NCI-H774 (cell line): ENCODE measurements around the gene F11.
"Not testable (repeated sequence)": the region's sequence is repeated elsewhere in the genome, so short reads cannot be mapped to it uniquely, and the experiment has no call there.

ENCODE experiments used
- DNase-seq: peaks from one replicate; lab custom pipeline; 2025; lab: John Stamatoyannopoulos, UW

The F11 gene

GRCh38 chr4:186298031-186298647, 32.1 kb downstream of the F11 start:
- DNase-seq: no peak

GRCh38 chr4:186299291-186299690, 33.3 kb downstream of the F11 start:
- DNase-seq: no peak

- DNase-seq: no peak
Measured at GRCh38 chr4:186300659-186301390, 34.8 kb downstream of the F11 start.

GRCh38 chr4:186304216-186304615, 38.2 kb downstream of the F11 start:
- DNase-seq: no peak

- no peak for DNase-seq
Measured at GRCh38 chr4:186304866-186305505, 39.0 kb downstream of the F11 start.

GRCh38 chr4:186307497-186307896, 41.5 kb downstream of the F11 start:
- no peak for DNase-seq

GRCh38 chr4:186307916-186308315, 41.9 kb downstream of the F11 start:
- no peak for DNase-seq

GRCh38 chr4:186318481-186318880, 52.5 kb downstream of the F11 start:
- DNase-seq: no peak

GRCh38 chr4:186324660-186325059, 58.7 kb downstream of the F11 start:
- not testable (repeated sequence) for DNase-seq

GRCh38 chr4:186326391-186326790, 60.4 kb downstream of the F11 start:
- no peak for DNase-seq

- no peak for DNase-seq
Measured at GRCh38 chr4:186329372-186329771, 63.4 kb downstream of the F11 start.

GRCh38 chr4:186330368-186330767, 64.4 kb downstream of the F11 start:
- DNase-seq: no peak

- no peak for DNase-seq
Measured at GRCh38 chr4:186335793-186336192, 69.8 kb downstream of the F11 start.
